ENCODE data around the gene LOC101059915.

The LOC101059915 gene

GRCh38 chrX:71666240-71667223, 814 bp upstream of the LOC101059915 start:
- Histone ChIP-seq H3K27ac (ENCODE audit: extremely low read length, insufficient read depth, low read length) (no peak overlapping the region), H2AFZ (ENCODE audit: low read length) (no peak overlapping the region), H3K9me3 (ENCODE audit: low read length) (no peaks in the 10 kb centered on the region), H3K4me3 (replicated peaks in 1 of 3; ENCODE audit: insufficient read depth in 1 of 3, low read depth in 2 of 3, low read length in 3 of 3) (no peak overlapping the region), H3K4me2 (ENCODE audit: low read depth, low read length) (no peak overlapping the region), H3K9ac (ENCODE audit: insufficient read depth, low read depth, low read length) (no peak overlapping the region), H3K4me1 (ENCODE audit: insufficient read depth, low read length) (no peaks in the 10 kb centered on the region), H3K27me3 (ENCODE audit: control insufficient read depth in 1 of 2, insufficient read depth in 2 of 2, low read length in 2 of 2) (no peaks in the 10 kb centered on the region), H3K36me3 (replicated peaks in 1 of 2; ENCODE audit: control insufficient read depth in 1 of 2, insufficient read depth in 2 of 2, low read length in 2 of 2) (no peaks in the 10 kb centered on the region), H4K20me1 (ENCODE audit: insufficient read depth, low read length) (no peaks in the 10 kb centered on the region), H3K79me2 (ENCODE audit: insufficient read depth, low read length) (no peaks in the 10 kb centered on the region)
- no TSS peak for BruUV-seq (replicated peaks)
- FAIRE-seq: no peak
- CTCF ChIA-PET (ENCODE audit: low intra/inter-chr PET ratio, low total read pairs): no interaction called here
- 66% methylated on average over 5 of the region's 48 CpGs for WGBS (ENCODE audit: low lambda C conversion rate)
- no peak for TF ChIP-seq AFF4 (CRISPR knock-in tag; IDR thresholded peaks at IDR 0.05)
- no peak for DNase-seq (ENCODE audit: low spot score)
- intact Hi-C loops (cut with micrococcal nuclease; ENCODE audit: unreplicated experiment) (no loop called here), in situ Hi-C loops (cut with HindIII; ENCODE audit: extremely low pct_ligation_motif_present, low pct_unique_long_range_greater_than_20kb) (no loop called here)
- POLR2A ChIA-PET: no interaction called here
- ATAC-seq: no peak

GRCh38 chrX:71668248-71668595, 876 bp downstream of the LOC101059915 start:
- WGBS (ENCODE audit: low lambda C conversion rate): no CpG with 5 or more reads among the region's 16 CpGs
- Histone ChIP-seq H2AFZ (ENCODE audit: low read length) (no peak overlapping the region), H3K27ac (ENCODE audit: extremely low read length, insufficient read depth, low read length) (no peak overlapping the region), H3K79me2 (ENCODE audit: insufficient read depth, low read length) (no peaks in the 10 kb centered on the region), H3K4me2 (ENCODE audit: low read depth, low read length) (no peak overlapping the region), H3K27me3 (ENCODE audit: control insufficient read depth in 1 of 2, insufficient read depth in 2 of 2, low read length in 2 of 2) (peaks cover 0 to 4% of the 10 kb centered on the region in 2 experiments; a peak in 2 of 5 replicates), H3K36me3 (replicated peaks in 1 of 2; ENCODE audit: control insufficient read depth in 1 of 2, insufficient read depth in 2 of 2, low read length in 2 of 2) (no peaks in the 10 kb centered on the region), H4K20me1 (ENCODE audit: insufficient read depth, low read length) (no peaks in the 10 kb centered on the region), H3K4me3 (replicated peaks in 1 of 3; ENCODE audit: insufficient read depth in 1 of 3, low read depth in 2 of 3, low read length in 3 of 3) (no peak overlapping the region), H3K4me1 (ENCODE audit: insufficient read depth, low read length) (no peaks in the 10 kb centered on the region), H3K9ac (ENCODE audit: insufficient read depth, low read depth, low read length) (no peak overlapping the region), H3K9me3 (ENCODE audit: low read length) (no peaks in the 10 kb centered on the region)
- DNase-seq (ENCODE audit: low spot score): no peak
- no peak for FAIRE-seq
- CTCF ChIA-PET (ENCODE audit: low intra/inter-chr PET ratio, low total read pairs): no interaction called here
- no peak for TF ChIP-seq FOXK1 (CRISPR knock-in tag; IDR thresholded peaks at IDR 0.05; ENCODE audit: borderline replicate concordance, low read depth)
- TF ChIP-seq GTF3A (CRISPR knock-in tag; conservative IDR thresholded peaks at IDR 0.05): no peak
- no peak for TF ChIP-seq NBN (conservative IDR thresholded peaks at IDR 0.05)
- no peak for TF ChIP-seq ZNF7 (CRISPR knock-in tag; IDR thresholded peaks at IDR 0.05)
- TF ChIP-seq NFRKB (IDR thresholded peaks at IDR 0.05): no peak
- TF ChIP-seq BRCA1 (CRISPR knock-in tag; IDR thresholded peaks at IDR 0.05): no peak
- in situ Hi-C loops (cut with HindIII; ENCODE audit: extremely low pct_ligation_motif_present, low pct_unique_long_range_greater_than_20kb): no loop called here
- intact Hi-C loops (cut with micrococcal nuclease; ENCODE audit: unreplicated experiment): no loop called here
- no peak for ATAC-seq
- BruUV-seq (replicated peaks): no TSS peak
- POLR2A ChIA-PET: no interaction called here
